CD4-positive, alpha-beta T cell treated with Interleukin-17A for 4 hours (primary cell): ENCODE measurements around the gene VILL.

Experiments
- DNase-seq: peaks from one replicate; pipeline ENCODE4 v3.0.0-alpha.2; 2020; ENCODE audit warnings: mixed read lengths

Gene VILL

DNA sequence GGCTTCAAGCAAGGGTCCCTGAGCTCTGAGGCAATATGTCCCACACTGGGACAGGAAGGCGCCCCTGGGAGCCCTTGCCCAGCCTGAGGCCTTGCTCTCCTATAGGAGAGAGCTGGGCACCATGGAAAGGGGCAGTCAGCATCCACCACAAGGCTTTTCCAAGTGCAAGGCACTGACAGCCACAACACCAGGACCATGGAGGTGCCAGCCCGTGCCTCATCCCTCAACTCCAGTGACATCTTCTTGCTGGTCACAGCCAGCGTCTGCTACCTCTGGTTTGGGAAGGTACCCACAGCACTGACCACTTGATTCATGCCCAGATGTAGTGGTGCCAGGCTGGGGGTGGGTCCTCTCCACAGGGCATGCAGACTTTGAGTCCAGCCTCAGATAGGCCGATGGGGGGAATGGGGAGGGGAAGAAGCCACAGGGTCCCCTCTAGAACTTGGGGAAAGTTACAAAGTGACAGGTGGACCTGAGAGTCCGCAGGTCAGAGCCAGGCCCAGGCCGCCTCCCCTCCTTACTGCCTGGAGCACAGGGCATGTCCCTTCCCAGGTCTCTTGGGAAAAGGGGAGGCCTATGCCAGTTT lies 11.8 kb downstream of the VILL start:
- DNase-seq: no peak

DNA sequence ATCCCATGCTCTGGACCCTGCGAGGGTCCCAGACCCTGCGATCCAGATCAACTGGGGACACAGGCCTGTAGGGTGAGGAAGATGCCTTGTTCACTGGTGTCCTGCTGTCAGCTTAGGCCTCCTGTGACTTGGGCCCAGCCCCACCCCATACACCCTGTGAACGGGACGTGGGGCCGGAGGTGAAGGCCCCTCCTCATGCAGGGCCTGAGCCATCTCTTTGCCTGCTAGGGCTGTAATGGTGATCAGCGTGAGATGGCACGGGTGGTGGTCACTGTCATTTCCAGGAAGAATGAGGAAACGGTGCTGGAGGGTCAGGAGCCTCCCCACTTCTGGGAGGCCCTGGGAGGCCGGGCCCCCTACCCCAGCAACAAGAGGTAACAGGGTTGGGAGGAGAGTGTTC lies 12.4 kb downstream of the VILL start:
- DNase-seq: no peak

DNA sequence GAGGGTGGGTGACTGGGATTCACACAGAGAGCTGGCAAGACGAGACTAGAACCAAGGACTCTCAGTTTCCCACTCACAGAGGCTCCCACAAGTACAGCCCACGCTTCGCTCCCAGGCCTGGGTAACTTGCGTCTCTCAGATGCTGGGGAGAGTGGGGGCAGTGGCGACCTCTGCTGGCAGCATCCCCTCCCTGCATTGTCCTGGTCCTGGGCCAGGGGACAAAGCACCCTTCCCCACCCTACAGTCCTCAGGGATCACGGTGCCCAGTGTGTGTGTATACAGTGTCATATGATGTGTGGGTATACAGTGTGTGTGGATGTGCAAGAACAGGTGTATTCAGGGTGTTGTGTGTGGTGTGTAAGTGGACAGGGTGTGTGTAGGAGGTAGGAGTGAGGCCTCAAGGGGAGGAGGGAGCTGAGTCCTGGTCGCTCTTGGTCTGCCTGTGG lies 12.8 kb downstream of the VILL start:
- DNase-seq: peak; percentile 78

DNA sequence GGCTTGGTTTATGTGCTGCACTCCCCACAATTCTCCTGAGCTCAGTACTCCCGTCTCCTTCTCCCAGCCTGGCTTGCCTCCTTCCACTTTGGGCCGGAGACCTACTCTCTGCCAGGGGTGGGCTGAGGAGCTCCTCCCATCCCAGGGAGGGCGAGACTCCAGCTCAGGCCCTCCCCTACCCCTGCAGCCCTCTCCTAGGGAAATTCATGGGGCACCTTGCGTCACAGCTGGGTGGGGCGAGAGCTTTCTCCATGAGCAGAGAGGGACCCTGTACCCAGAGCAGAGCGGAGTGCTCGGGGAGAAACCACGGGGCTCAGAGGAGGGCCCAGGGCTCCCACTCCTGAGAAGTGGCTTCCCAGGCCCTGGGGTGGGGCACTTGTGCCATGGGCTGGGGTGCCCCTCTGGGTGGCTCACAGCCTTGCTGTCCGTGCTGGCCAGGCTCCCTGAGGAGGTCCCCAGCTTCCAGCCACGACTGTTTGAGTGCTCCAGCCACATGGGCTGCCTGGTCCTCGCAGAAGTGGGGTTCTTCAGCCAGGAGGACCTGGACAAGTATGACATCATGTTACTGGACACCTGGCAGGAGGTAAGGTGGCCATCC lies 13.3 kb downstream of the VILL start:
- DNase-seq: no peak

DNA sequence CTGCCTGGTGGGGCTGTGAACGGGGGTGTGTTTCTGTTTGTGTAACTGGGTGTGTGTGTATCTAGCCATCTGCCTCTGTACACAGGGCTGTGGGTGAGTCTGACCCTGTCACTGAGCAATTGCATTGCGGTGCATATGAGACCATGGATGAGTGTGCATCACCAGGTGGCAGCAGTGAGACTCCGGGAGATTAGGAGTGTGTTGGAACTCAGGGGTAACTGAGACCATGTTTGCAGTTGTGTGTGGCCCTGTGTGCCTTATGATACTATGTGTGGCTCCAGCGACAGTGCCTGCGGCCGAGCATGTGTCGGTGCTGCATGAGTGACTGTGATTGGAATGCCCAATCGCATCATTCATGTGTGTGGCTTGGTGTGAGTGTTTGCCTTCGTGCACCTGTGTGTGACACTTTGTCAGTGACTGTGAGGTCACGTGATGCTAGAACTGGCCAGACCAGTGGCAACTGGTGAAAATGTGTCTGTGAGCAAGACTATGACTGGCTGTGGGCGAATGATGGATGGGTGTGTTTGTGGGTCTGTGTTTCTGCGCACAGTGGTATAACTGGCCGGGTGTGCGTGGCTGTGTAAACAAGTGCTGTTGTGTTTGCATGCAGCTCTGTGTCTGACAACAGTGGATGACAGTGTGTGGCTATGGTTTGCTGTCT lies 14.0 kb downstream of the VILL start:
- DNase-seq: peak; percentile 79

DNA sequence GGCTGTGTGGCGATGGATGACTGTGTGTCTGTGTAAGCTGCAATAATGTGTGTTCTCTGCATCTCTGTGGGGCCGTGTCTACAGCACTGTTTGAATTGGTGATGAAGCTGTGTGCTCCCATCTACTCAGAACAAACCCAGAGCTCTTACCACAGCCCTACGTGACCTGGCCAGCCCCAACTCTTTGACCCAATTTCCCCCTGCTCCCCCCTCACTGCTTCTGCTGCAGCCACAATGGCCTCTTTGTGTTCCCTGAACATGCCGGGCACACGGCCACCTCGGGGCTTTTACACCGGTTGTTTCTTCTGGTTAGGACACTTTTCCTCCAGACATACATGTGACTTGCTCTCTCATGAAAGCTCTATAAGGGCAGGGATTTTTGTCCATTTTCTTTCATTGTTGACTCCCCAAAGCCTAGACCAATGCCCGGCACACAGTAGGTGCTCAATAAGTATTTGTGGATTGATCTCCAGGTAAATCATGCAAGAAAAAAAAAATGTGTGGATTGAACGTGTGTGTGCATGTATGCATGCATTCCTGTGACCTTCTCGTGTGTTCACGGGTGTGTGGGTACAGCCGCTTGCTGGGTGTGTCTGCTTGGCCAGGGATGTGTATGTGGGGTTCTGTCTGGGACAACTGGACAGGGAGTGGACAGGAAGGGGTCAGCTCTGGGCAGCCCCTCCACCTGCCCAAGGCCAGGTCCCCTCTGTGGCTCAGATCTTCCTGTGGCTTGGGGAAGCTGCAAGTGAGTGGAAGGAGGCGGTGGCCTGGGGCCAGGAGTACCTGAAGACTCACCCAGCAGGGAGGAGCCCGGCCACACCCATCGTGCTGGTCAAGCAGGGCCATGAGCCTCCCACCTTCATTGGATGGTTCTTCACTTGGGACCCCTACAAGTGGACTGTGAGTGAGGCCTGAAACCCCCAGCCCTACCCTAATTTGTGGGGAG lies 14.8 kb downstream of the VILL start:
- DNase-seq: no peak

DNA sequence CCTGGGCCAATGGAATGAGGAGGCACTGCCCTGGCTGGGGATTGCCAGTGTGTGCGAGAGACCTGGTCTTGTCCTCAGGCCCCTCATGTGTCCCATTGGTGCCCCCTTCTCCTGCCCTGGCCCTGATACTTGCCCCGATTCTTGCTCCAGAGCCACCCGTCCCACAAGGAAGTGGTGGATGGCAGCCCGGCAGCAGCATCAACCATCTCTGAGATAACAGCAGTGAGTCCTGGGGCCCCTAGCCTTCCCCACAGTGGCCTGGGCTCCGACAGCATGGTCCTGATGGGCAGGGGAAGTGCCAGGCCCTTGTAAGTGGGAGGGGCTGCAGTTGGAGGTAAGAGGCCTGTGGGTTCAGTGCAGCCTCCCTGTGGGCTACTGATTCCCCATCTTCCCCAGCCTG lies 15.4 kb downstream of the VILL start:
- DNase-seq: no peak

DNA sequence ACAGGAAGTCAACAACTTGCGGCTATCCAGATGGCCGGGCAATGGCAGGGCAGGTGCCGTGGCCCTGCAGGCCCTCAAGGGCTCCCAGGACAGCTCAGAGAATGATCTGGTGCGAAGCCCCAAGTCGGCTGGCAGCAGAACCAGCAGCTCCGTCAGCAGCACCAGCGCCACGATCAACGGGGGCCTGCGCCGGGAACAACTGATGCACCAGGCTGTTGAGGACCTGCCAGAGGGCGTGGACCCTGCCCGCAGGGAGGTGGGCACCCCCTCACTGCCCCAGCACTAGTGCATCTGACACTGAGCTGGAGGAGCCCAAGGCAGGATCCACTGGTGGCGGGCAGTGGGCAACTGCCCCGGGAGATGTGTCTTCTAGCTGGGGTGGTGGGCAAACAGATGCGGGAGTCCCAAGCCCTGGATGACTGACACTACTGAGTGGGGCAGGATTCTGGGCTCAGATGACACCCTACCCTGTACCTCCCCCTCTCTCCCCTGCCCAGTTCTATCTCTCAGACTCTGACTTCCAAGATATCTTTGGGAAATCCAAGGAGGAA lies 15.9 kb downstream of the VILL start:
- no peak for DNase-seq

DNA sequence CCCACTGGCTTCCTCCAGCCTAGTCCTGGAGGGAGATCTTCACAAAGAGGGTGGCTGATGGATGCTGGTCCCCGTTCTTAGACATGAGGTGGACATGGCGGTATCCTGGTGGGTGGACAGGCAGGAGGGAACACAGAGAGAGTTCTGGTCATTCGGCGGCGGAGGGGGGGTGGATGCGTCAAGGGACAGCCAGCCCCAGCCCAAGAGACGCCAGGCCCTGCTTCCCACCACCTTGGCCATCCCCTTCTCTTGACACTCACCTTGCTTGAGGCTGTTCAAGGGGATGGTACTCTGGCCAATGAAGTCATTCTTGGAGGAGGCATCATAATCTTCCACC lies 17.1 kb downstream of the VILL start:
- DNase-seq: no peak

DNA sequence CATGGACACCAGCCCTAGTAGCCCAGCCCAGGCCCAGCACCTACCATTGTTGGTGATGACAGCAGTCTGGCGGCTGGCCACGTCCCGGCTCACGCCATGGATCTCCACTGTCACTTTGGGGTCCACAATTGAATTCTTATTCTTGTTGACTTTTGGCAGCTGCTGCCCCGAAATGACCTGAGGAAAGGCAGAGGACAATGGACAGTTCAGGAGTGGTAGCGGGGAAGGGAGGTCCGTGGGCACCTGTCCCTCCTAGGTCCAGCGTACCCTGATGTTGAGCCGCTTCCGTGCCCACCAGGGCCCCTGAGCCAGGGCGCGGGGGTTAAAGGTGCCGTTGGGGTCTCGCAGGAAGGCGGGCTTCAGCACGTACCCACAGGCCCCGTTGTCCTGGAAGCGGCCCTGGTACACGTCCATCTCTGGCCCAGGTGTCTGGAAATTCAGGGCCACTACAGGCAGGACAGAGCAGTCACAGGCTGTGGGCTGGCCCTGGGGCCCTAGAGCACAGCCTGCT lies 17.7 kb downstream of the VILL start:
- DNase-seq: no peak

DNA sequence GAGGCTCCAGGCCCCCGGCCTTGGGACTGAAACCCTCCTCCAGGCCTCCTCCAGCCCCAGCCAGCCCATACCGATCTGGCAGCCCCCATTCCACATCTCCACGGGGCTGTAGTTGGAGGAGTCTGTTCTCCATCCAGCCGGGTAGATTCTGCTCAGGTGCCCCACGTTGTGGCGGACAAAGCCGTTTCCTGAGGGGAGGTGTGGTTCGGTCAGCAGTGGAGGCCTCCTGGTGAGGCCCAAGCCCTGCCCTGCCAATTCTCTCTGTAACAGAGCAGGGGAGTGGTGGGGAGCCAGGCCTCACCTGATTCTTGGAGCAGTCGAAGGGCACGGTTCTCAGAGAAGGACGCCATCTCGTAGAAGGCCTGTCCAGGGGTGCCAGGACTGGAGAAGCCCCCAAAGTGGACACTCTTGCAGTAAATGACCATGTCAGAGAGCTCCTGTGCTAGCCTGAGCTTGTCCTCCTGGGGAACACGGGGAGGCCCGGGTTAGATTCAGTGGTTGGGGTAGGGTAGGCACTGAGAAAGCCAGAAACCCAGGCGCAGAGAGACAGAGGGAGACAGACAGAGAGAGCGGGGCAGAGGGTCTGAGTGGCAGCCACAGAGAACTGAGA lies 18.5 kb downstream of the VILL start:
- no peak for DNase-seq

DNA sequence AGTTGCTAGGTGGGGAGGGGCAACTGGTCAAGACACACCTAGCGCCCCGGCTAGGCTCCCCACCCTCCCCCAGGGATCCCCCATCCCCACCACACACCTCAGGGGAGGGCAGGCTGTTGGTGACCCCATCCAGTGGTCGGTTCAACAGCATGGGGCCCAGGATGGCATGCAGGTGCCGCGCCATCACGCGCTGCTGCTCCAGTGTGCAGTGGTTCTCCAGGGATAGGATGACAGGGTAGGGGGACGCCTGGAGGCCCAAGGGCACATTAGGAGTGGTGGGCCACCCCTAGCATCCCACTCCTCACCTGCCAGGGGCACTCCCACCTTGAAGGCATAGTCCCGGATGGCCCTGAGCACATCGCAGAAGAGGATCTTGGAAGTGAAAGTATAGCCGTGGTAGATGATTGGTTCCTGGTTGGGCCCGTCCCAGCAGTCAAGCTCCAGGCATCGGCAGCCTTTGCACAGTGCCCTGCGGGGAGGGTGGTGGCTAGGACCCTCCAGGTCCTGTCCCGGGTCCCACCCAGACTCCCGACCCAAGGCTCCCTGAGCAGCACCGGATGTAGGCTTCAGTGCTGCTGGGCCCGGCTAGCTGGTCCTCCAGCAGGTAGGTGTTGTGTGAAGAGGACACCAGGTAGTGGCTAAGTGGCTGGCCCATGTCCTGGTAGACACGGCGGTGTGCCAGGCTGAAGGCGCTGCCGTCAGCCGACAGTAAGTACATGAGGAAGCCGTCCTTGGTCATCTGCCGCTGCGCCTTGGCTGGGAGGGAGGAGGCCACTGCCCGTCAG lies 19.4 kb downstream of the VILL start:
- DNase-seq: no peak

DNA sequence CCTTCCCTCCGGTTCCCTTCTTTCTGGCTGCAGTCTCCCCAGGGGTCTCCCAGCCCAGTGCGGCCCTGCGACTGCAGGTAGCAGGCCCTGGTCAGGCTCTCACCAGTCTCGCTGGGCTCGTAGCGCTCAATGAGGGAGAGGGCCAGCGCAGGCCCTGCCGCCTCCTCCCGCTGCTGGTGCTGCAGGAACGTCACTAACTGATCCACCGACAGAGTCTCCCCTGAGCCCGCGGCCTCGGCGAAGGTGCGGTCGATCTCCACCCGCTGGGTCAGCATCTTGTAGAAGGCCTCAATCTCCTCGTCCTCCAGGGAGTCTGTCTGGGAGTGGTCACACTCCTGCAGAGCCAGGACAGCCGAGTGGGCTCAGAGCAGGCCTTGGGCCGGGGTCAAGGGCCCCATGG lies 20.5 kb downstream of the VILL start:
- no peak for DNase-seq

DNA sequence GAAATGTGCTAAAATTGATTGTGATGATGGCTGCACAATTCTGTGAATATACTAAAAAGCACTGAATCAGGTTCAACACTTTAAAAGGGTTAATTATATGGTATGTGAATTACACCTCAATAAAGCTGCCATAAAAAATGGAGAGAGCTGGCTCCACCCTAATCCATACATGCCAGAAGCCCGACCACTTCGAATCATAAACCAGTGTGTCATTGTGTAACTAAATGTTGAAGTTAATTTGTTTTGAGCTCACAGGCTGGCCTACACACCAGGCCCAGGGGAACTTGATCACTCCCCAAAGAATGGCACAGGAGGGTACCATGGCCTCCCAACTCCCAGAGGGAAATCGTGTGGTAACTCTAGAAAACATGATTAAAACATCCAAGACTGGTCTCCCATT lies 24.9 kb downstream of the VILL start:
- no peak for DNase-seq

DNA sequence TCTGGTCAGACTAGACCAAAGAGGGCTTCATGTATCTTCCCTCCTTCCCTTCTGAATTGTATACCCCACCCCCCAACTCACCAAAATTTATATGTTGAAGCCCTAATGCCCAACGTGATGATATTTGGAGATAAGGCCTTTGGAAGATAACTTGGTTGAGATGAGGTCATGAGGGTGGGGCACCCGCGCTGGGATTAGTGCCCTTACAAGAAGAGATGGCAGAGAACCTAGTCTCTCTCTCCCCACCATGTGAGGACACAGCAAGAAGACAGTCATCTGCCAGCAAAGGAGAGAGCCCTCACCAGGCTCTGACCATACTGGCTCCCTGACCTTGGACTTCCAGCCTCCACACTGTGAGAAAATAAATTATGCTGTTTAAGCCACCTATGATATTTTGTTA lies 25.4 kb downstream of the VILL start:
- DNase-seq: no peak

DNA sequence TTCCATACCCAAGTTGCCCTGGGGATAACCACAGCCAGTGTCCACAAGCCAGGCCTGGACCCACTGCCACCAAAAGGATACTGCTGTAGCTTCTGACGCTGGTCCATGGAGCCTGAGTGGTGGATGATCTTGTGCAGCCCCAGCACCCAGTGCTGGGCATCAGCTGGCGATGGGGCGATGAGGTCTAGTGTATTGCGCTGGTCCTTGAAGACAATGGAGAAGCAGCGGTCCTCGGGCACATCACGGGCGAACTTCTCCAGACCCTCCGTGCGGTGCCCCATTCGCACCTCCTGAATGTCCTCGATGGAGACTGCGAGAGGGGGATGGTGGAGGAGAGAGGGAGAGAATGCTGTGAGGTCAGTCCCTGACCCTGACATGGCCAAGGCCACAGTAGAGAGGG lies 25.8 kb downstream of the VILL start:
- no peak for DNase-seq

DNA sequence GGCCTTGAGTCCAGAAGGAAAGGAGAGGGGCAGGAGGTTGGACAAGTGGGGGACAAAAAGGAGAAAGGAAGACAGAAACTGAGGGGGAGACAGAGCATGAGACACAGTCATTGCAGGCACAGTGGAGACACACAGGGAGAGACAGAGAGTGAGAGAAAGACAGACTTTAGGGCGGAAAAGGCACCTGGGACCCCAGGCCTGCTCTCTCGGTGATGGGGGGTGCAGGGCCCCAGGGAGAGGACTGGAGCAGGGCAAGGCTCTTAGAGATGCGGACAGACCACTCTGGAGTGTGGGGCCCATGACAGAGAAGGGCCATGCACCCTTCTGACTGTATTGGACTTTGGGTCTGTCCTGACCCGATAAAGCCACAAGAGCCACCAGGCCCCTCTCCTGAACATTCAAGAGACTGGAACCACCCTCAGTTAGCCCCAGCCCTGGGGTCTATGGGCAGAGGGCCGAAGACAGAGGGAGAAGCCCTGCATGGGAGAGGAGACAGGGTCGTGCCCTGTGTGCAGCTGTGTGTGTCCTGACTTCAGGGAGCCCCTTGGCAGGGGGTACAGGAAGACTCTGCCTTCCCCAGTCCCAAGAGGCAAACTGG lies 26.4 kb downstream of the VILL start:
- DNase-seq: no peak

DNA sequence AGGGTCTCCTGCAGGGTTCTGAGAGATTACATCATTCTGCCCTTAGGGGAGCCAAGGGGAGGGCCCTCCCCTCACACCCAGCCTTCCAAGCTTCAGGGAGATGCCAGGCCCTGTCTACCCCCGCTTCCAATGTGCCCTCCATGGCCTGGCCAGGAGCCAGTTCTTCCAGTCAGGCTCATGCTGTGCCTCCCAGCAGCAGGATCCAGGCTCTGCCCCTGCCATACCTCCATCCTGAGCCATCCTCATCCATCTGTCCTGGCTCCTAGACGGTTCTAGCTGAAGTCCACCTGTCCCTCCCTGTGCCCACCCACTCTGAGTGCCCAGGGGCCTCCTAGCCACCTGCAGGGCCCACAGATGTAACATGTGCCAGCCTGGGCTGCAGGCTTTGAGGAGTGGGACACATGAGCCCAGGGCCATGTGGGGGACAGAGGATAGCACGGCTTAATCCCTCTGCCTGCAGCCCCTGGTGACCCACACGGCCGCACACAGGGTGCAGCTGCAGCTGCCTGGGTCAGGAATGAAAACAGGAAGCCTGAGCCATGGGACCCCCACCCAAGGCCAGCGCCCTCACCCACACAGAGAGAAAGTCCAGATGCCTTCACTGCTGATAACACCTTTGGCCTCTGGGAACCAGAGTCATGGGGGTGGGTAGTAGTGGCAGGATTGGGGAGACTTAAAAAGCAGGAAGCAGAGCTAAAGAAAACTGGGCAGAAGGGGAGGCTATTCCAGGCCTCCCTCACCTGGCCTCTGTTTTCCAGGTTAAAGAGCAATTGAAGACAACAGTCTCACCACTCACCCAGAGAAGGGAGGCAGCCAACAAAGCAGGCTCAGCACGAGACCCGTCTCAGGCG lies 27.1 kb downstream of the VILL start:
- no peak for DNase-seq

DNA sequence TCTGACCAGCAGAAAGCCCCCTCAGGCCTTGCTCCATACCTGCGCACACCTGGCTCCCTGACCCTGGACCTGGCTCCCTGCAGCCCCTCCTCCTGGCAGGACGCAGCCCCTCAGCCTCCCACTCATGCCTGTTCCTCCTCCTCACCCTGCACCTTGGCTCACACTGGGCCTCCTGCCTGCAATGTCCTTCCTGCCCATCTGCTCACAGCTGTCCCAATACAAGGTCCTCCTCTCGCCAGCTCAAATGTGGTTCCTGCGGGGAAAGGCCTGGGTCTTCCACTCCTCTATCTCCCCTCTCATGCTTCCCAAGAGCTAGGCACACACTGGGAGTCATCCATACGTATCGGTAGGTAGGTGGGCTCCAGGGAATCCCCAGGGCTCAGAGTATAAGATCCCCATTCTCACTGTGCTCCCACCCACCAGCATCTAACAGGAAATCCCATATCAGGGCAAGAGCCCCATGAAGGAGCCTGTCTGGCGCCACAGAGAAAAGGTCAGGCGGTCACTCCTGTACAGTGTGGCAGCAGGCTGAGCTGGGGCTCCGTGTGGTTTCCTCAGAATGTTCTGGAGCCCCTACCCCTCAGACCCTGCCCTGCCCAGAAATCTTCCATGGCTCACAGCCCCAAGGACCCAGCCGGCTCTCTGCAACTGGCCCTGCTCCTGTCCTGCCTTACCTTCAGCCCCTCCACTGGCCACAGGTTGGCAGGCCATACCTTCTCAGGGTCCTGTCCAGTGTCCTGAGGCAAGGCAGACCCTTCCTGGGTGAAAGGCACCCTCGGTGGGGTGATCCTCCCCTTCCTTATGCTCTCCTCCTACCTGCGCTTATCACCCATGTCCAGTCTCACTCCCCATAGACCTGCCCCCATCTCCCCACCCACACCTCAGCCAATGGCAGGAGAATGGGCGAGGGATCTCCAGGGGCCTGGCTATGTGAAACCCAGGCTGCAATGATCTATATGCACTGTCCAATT lies 28.0 kb downstream of the VILL start:
- no peak for DNase-seq
